ENCODE data around the gene CNTNAP5. TPM values are rescaled to one million over a fixed set of nuclear protein-coding genes. Genes with fewer than 3 reads are reported as not detected.

CNTNAP5 gene
- total RNA-seq, 1 donor from 2014 or later = not detected

GRCh38 chr2:124163840-124164239 is 138.8 kb downstream of the CNTNAP5 start:
- TF ChIP-seq, protein P1, sequence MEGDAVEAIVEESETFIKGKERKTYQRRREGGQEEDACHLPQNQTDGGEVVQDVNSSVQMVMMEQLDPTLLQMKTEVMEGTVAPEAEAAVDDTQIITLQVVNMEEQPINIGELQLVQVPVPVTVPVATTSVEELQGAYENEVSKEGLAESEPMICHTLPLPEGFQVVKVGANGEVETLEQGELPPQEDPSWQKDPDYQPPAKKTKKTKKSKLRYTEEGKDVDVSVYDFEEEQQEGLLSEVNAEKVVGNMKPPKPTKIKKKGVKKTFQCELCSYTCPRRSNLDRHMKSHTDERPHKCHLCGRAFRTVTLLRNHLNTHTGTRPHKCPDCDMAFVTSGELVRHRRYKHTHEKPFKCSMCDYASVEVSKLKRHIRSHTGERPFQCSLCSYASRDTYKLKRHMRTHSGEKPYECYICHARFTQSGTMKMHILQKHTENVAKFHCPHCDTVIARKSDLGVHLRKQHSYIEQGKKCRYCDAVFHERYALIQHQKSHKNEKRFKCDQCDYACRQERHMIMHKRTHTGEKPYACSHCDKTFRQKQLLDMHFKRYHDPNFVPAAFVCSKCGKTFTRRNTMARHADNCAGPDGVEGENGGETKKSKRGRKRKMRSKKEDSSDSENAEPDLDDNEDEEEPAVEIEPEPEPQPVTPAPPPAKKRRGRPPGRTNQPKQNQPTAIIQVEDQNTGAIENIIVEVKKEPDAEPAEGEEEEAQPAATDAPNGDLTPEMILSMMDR (IDR thresholded peaks at IDR 0.05) = no peak
- H3K4me1 ChIP-seq = no peaks in the 10 kb centered on the region
- DNase-seq (no peak), ATAC-seq (no peak)
- no peaks in the 10 kb centered on the region for H3K36me3 ChIP-seq
- no peaks in the 10 kb centered on the region for H3K27me3 ChIP-seq (ENCODE audit: low read depth)
- no peak overlapping the region for H3K4me3 ChIP-seq
- no peak overlapping the region for H3K27ac ChIP-seq
- intact Hi-C loops (cut with DNase I) = no loop called here
- H3K9me3 ChIP-seq = no peaks in the 10 kb centered on the region

GRCh38 chr2:124165698-124166097 is 140.6 kb downstream of the CNTNAP5 start:
- ATAC-seq (no peak), DNase-seq (no peak)
- Histone ChIP-seq H3K27ac (no peak overlapping the region), H3K4me1 (no peaks in the 10 kb centered on the region), H3K27me3 (ENCODE audit: low read depth) (no peaks in the 10 kb centered on the region), H3K4me3 (no peak overlapping the region), H3K36me3 (no peaks in the 10 kb centered on the region), H3K9me3 (no peaks in the 10 kb centered on the region)
- intact Hi-C loops (cut with DNase I) = no loop called here
- TF ChIP-seq, protein P1 (IDR thresholded peaks at IDR 0.05) = no peak

DNA sequence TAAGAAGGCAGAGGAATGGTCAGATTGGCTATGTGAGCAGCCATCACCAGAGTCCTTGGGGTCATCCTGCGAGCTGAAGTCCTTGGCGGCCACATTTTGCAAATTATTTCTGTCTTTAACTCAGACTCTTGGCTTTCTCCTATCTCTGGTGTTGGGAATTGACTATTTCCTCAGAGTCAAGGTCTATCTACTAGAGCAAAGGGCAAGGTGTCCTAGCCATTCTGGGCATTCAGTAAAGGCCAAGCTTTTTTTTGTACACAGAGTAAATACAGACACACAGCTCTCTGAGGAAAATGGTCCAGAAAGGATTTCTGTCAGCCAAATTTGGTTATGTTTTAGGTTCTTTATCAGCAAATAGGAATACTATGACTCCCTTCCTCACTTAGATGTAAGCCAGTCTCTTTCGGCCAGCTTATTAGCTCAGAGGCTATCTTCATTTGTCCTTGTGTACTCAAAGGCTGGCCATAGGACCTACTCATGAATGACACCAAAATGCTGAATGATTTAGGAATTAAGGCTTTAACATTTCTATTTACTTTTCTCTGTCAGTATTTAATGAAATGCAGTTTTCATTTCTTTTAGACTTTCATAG is 146.5 kb downstream of the CNTNAP5 start:
- intact Hi-C loops (cut with DNase I) = no loop called here
- ATAC-seq = no peak
- TF ChIP-seq, protein P1 (IDR thresholded peaks at IDR 0.05) = no peak
- no peaks in the 10 kb centered on the region for H3K9me3 ChIP-seq
- no peaks in the 10 kb centered on the region for H3K27me3 ChIP-seq (ENCODE audit: low read depth)
- H3K4me3 ChIP-seq = no peak overlapping the region
- no peaks in the 10 kb centered on the region for H3K4me1 ChIP-seq
- H3K36me3 ChIP-seq = no peaks in the 10 kb centered on the region
- DNase-seq = no peak
- no peak overlapping the region for H3K27ac ChIP-seq

DNA sequence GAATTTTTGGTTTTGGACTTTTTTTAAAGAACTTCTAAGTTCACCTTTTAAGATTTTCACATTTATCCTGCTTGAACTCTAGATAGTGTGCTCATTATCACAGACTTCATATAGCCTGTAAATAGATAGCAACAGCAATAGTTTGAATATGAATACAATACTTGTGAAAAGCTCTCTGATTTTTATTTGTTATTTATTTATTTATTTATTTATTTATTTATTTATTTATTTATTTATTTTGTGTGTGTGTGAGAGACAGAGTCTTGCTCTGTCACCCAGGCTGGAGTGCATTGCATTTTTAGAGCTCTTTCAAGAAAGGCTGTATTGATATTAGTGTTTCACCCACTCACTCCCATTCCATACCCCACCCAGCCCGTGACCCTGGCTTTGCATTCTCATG is 153.6 kb downstream of the CNTNAP5 start:
- no peak for ATAC-seq
- Histone ChIP-seq H3K27ac (no peak overlapping the region), H3K4me3 (no peak overlapping the region), H3K27me3 (ENCODE audit: low read depth) (no peaks in the 10 kb centered on the region), H3K4me1 (no peaks in the 10 kb centered on the region), H3K36me3 (no peaks in the 10 kb centered on the region), H3K9me3 (no peaks in the 10 kb centered on the region)
- no peak for DNase-seq
- TF ChIP-seq, protein P1 (IDR thresholded peaks at IDR 0.05) = no peak
- intact Hi-C loops (cut with DNase I) = no loop called here

DNA sequence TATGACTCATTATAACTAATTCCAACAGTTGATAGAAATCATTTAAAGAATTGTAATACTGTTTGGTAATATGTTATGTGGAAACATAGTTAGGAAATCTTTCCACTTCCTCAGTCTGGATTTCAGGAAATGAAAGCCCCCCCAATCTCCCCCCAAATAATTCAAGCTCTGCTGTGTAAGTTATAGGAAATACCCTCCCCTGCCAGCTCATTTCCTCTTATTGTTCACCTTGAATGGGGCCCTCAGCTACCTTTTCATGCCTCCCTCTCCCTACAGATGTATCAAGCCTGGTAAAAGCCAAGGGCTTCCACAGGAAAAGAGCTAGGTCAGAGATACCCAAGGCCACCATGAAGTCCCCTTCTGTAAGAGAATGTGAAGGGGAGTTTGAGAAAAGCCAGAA is 155.5 kb downstream of the CNTNAP5 start:
- intact Hi-C loops (cut with DNase I) = no loop called here
- H3K4me3 ChIP-seq = no peak overlapping the region
- TF ChIP-seq, protein P1 (IDR thresholded peaks at IDR 0.05) = no peak
- H3K4me1 ChIP-seq = no peaks in the 10 kb centered on the region
- ATAC-seq (no peak), DNase-seq (no peak)
- no peaks in the 10 kb centered on the region for H3K36me3 ChIP-seq
- no peaks in the 10 kb centered on the region for H3K9me3 ChIP-seq
- no peaks in the 10 kb centered on the region for H3K27me3 ChIP-seq (ENCODE audit: low read depth)
- H3K27ac ChIP-seq = no peak overlapping the region
